Ovary (tissue), 3 donors: ENCODE measurements around the gene GBP2.

Experiments
- EP300 ChIP-seq: sonication (generic); formaldehyde crosslinking; IDR thresholded peaks from one replicate; pipeline ENCODE4 v1.6.1; 2017; ENCODE audit warnings: antibody characterized with exemption
- TF ChIP-seq, protein P1 (sequence below), 3 donors: fragments of 450-650 bp in 2 of 3; fragments of 200-600 bp in 1 of 3; IDR thresholded peaks; one replicate each; pipeline versions ENCODE4 v1.5.1 to v1.8.0; 2016 to 2022; ENCODE audit warnings: antibody characterized with exemption in 3 of 3, mild to moderate bottlenecking in 1 of 3
- donor health status: DM: no; HTN: no; CAD: no.

DNA sequence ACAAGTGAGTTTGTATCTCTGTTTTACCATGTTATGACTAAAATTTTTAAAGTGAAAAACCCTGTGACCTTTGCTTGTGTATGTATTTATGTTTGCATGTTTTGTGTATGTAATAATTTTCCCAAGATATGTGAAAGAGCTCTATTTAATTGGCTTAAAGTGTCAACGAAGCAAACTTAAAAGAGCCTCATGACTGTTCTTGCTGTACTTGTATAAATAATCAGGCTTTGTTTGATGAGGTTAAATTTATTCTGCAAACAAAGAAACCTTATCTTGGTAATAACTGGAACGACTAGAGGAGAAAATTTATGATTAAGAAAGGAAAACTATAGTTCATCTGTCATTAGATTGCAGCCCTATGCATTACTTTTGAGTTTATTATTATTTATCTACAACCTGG, 43.3 kb upstream of the GBP2 start:
- no peak for TF ChIP-seq EP300
- TF ChIP-seq, protein P1, sequence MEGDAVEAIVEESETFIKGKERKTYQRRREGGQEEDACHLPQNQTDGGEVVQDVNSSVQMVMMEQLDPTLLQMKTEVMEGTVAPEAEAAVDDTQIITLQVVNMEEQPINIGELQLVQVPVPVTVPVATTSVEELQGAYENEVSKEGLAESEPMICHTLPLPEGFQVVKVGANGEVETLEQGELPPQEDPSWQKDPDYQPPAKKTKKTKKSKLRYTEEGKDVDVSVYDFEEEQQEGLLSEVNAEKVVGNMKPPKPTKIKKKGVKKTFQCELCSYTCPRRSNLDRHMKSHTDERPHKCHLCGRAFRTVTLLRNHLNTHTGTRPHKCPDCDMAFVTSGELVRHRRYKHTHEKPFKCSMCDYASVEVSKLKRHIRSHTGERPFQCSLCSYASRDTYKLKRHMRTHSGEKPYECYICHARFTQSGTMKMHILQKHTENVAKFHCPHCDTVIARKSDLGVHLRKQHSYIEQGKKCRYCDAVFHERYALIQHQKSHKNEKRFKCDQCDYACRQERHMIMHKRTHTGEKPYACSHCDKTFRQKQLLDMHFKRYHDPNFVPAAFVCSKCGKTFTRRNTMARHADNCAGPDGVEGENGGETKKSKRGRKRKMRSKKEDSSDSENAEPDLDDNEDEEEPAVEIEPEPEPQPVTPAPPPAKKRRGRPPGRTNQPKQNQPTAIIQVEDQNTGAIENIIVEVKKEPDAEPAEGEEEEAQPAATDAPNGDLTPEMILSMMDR (IDR thresholded peaks at IDR 0.05): no peak
